Measurements from ENCODE around the gene FNIP1. TPM values are rescaled to one million over a fixed set of nuclear protein-coding genes. Genes with fewer than 3 reads are reported as not detected.

FNIP1 gene
- total RNA-seq, 1 experiment from 2014 or later: 16.4 TPM

DNA sequence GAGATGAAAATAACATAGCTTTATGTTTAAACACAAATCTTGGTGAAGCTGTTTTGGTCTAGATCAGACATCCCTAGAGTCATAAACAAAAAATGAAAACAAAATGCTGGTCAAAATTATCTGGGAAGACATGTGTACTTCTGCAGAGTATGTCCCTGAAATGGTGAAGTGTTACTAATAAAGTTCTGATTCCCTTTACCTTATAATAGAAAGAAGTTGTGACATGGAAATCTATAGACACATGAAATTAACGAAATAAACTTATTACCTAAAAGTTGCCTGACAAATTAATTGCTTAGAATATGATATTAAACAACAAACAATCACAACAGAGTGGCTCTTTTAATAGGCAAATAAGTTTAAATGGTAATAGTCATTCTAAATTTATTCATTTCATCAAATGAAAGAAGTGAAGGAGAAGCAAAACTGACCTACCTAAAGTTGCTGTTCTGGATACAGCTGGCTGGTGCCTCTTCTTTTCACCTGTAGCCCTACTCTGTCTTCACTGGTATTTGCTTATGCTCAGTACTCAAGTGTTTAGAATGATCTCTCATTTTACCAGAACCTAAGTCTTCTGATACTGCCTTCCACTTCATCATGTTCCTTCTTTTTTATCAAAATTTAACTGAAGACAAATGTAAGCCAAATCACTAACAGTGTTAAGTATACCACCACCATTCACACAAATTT is 38.8 kb downstream of the FNIP1 start:
- no peak overlapping the region for H2AFZ ChIP-seq (ENCODE audit: low read depth, low read length, poor library complexity, severe bottlenecking)
- ChIA-PET POLR2A (no interaction called here), CTCF (no interaction called here), RAD21 (ENCODE audit: low non-redundant PET in 1 of 2, low total read pairs in 2 of 2, uncharacterized antibody in 2 of 2, unreplicated experiment in 2 of 2) (no interaction called here)
- no peak overlapping the region for H3K4me2 ChIP-seq (ENCODE audit: low read length)
- intact Hi-C loops (cut with micrococcal nuclease): no loop called here
- no peaks in the 10 kb centered on the region for H3K27me3 ChIP-seq (ENCODE audit: insufficient read depth, low read length)
- no peak for TF ChIP-seq POLR2AphosphoS5 (IDR thresholded peaks at IDR 0.05; ENCODE audit: low read depth, low read length)
- TF ChIP-seq POLR2A (IDR thresholded peaks at IDR 0.05; ENCODE audit: borderline replicate concordance, extremely low read depth, insufficient read depth, insufficient read length): no peak
- no peak for TF ChIP-seq ZNF274 (IDR thresholded peaks at IDR 0.05; ENCODE audit: low read depth, low read length)
- no peak for TF ChIP-seq SP1 (IDR thresholded peaks at IDR 0.05; ENCODE audit: low read depth)
- TF ChIP-seq, protein P1, sequence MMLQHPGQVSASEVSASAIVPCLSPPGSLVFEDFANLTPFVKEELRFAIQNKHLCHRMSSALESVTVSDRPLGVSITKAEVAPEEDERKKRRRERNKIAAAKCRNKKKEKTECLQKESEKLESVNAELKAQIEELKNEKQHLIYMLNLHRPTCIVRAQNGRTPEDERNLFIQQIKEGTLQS (IDR thresholded peaks at IDR 0.05): no peak
- no peak for TF ChIP-seq YY1 (IDR thresholded peaks at IDR 0.05; ENCODE audit: extremely low read depth, insufficient replicate concordance, low read depth, low read length)
- BruUV-seq (replicated peaks): no TSS peak
- H3K9me2 ChIP-seq (ENCODE audit: insufficient read depth): no peaks in the 10 kb centered on the region
- no peaks in the 10 kb centered on the region for H3K4me1 ChIP-seq (ENCODE audit: control insufficient read depth in 1 of 2, insufficient read depth in 2 of 2, low read length in 2 of 2)
- H3K27ac ChIP-seq (ENCODE audit: low read depth, low read length): no peak overlapping the region
- peaks cover 82% of the 10 kb centered on the region for H3K79me2 ChIP-seq (ENCODE audit: insufficient read depth, low read length)
- no peak overlapping the region for H3K4me3 ChIP-seq (replicated peaks in 1 of 2; ENCODE audit: low read depth in 1 of 2, low read length in 2 of 2)
- no peaks in the 10 kb centered on the region for H3K9me3 ChIP-seq (ENCODE audit: control insufficient read depth in 1 of 2, insufficient read depth in 1 of 2, low read depth in 1 of 2, low read length in 2 of 2)
- no peak overlapping the region for H3K9ac ChIP-seq (ENCODE audit: low read length)
- H4K20me1 ChIP-seq (ENCODE audit: insufficient read depth): no peaks in the 10 kb centered on the region
- DNase-seq (ENCODE audit: low read depth, low spot score) (no peak), ATAC-seq (no peak)
- H3K36me3 ChIP-seq (ENCODE audit: control insufficient read depth in 1 of 2, insufficient read depth in 2 of 2, low read length in 2 of 2): no peaks in the 10 kb centered on the region

DNA sequence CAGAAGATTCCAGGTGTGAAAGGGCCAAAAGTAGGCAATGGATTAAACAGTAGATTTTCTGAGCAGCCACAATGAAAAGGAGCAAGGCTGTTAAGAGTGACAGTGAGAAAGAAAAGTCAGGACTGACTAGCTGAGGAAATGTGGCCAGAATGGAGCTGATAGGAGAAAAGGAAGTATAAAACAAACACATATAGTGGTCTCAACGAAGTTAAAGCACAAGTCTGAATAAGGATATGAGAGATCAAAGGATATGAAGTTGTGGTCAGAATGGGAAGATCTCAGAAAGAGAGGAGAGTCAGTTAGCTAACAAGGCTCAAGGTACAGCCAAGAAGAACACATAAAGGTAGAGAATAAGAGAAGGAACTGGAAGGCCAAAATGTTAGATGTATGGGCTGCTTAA is 39.9 kb downstream of the FNIP1 start:
- no peak overlapping the region for H3K4me3 ChIP-seq (replicated peaks in 1 of 2; ENCODE audit: low read depth in 1 of 2, low read length in 2 of 2)
- H3K9ac ChIP-seq (ENCODE audit: low read length): no peak overlapping the region
- no peak overlapping the region for H2AFZ ChIP-seq (ENCODE audit: low read depth, low read length, poor library complexity, severe bottlenecking)
- DNase-seq (ENCODE audit: low read depth, low spot score) (no peak), ATAC-seq (no peak)
- RAD21 ChIA-PET (ENCODE audit: low non-redundant PET in 1 of 2, low total read pairs in 2 of 2, uncharacterized antibody in 2 of 2, unreplicated experiment in 2 of 2): no interaction called here
- H3K27ac ChIP-seq (ENCODE audit: low read depth, low read length): no peak overlapping the region
- no peaks in the 10 kb centered on the region for H3K4me1 ChIP-seq (ENCODE audit: control insufficient read depth in 1 of 2, insufficient read depth in 2 of 2, low read length in 2 of 2)
- no peak overlapping the region for H3K4me2 ChIP-seq (ENCODE audit: low read length)
- no peaks in the 10 kb centered on the region for H3K9me2 ChIP-seq (ENCODE audit: insufficient read depth)
- H3K36me3 ChIP-seq (ENCODE audit: control insufficient read depth in 1 of 2, insufficient read depth in 2 of 2, low read length in 2 of 2): no peaks in the 10 kb centered on the region
- TF ChIP-seq SIN3A (IDR thresholded peaks at IDR 0.05; ENCODE audit: low read depth) (no peak), JUND (IDR thresholded peaks at IDR 0.05) (no peak), YY1 (IDR thresholded peaks at IDR 0.05; ENCODE audit: extremely low read depth, insufficient replicate concordance, low read depth, low read length) (no peak), RAD21 (IDR thresholded peaks at IDR 0.05; ENCODE audit: low read depth) (no peak), ELF1 (IDR thresholded peaks at IDR 0.05; ENCODE audit: borderline replicate concordance, low read depth) (no peak)
- POLR2A ChIA-PET: no interaction called here
- no peaks in the 10 kb centered on the region for H4K20me1 ChIP-seq (ENCODE audit: insufficient read depth)
- no TSS peak for BruUV-seq (replicated peaks)
- no peaks in the 10 kb centered on the region for H3K27me3 ChIP-seq (ENCODE audit: insufficient read depth, low read length)
- intact Hi-C loops (cut with micrococcal nuclease): no loop called here
- H3K79me2 ChIP-seq (ENCODE audit: insufficient read depth, low read length): peaks cover 80% of the 10 kb centered on the region
- no peaks in the 10 kb centered on the region for H3K9me3 ChIP-seq (ENCODE audit: control insufficient read depth in 1 of 2, insufficient read depth in 1 of 2, low read depth in 1 of 2, low read length in 2 of 2)
- CTCF ChIA-PET: no interaction called here

Data from HCT116 (cell line).